Renal pelvis (tissue), 4 donors: ENCODE results near the gene CEP350. TPM values are rescaled to one million over a fixed set of nuclear protein-coding genes. Genes with fewer than 3 reads are reported as not detected.

ENCODE experiments used
- DNase-seq: peaks from one replicate; pipeline ENCODE4 v3.0.0-alpha.2; 2013
- polyA plus RNA-seq, 3 donors: library from polyadenylated mRNA; unstranded; fragments of 120-200 nt; gene quantifications; one replicate each; pipeline ENCODE4 v1.2.1, GENCODE V29; 2013; ENCODE audit not compliant: insufficient read length in 3 of 3

Gene CEP350
- polyA plus RNA-seq, 3 donors, result 26.8 to 32.3 (median 28.1) TPM

DNA sequence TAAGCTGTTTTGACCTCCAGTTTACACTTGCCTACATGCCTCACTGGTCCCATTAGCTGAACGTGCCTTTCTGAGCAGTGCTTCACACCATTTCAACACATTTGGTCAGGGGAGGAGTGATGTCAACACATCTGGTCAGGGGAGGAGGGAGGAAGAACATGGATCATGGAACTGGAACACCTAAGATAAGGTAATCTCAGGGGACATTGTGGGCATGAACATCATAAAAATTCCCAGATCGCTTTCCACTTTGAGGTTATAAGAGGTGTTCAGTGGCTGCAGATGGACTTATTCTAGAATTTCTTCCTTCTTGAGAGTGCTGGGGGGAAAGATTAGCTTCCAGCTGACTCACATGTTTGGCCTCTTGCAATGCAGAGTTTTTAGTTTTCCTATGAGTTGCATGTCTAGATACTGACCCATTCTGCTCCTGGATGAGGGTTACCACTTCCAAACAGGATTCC lies 202.1 kb downstream of the CEP350 start:
- no peak for DNase-seq

DNA sequence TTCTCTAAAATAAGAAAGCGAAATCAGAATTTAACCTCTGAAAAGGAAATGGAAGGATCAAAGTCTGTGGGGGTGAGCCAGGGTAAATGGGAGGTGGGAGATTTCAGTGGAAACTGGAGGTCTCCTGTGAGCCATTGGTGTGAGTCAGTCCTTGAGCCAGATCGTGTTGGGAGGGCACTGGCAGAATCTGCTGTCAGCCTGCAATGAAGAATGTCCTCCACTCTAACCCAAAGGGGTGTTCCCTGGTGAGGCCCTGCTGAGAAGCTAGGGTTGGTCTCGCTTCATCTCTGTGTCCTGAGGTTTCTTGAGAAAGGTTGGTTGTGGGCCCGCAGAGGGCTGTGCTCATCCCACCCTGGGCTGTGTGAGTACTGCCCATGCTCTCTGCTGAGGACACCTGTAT lies 202.5 kb downstream of the CEP350 start:
- DNase-seq, result no peak

DNA sequence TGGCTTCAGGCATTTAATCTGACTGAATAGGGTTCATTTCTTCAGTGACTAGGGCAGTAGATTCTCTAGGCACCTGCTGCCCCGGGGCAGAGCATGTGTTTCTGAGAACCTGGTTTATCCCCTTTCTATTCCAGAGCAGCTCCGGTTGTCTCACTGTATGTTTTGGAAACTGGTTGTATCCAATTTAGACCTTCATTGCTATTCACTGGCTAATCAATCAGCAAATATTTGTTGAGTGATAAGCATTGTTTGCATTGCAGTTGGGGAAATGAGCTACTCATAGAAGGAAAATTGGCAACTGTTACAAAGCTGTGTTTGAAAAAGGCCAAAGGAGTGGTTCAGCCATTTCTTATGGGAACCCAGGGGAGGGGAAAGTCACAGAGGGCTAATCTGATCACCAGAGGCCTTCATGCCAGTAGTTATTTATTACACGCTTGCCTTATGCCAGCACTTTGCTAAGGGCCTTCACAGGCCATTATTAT lies 203.0 kb downstream of the CEP350 start:
- DNase-seq, result no peak

DNA sequence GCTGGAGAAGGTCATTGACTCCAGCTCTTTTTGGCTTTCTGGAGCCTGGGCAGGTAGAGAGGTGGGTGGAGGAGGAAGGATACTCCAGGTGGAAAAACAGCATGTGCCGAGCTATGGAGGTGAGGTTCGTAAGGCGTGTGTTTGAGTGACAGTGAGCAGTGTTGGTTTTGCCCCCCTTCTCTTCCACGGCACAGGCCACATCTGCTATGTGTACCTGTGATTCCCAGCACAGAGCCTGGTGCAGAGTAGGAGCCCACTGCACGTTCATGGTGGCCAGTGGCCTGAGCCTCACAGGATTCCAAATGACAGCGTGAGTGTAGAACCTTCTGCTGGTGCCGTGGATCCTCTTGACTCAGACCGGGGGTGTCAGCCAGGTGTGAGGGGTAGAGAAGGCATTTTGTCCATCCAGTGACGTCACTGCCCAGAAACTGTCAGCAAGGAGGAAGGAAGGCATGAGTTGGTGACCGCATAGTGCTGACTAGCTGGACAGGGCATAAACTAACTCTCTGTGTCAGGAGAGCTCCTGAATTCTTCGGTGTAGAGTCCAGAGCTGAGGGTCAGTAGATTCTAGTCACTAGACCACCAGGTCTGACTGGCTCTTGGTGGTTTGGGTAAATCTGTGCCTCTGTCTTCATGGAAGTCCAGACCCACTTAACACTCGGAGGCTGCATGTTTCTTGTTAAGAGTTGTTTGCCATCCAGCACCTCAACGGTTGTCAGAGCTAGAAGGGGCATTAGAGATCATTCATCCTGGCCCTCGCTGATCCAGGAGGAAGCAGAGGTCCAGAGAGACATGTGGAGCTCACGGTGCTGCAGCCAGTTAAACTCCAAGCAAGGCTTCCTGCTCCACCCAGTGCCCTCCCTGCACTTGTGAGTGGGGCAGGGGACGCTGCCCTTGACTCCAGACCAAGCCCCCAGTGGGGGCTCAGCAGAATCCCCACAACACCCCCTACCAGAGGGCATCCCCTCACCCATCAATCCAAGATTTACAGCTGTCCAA lies 203.8 kb downstream of the CEP350 start:
- DNase-seq, result no peak

DNA sequence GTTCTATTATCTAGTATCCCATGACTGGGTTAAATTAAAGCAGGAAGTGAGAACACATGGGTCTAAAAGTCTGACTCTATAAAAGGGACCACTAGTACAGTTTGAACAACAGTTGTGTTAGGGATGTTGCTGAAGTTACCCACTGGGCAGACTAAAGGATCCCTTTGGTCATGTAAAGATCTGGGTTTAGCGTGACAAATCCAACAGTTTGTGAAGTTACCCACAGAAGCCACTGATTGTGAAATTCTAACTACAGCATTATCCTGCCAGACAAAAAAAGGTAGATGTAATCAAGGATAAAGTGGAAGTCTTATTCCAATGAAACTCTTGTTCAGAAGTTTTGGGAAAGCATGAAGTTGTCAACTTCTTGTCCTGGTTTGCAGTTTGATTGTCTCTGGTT lies 205.7 kb downstream of the CEP350 start:
- DNase-seq, result no peak

DNA sequence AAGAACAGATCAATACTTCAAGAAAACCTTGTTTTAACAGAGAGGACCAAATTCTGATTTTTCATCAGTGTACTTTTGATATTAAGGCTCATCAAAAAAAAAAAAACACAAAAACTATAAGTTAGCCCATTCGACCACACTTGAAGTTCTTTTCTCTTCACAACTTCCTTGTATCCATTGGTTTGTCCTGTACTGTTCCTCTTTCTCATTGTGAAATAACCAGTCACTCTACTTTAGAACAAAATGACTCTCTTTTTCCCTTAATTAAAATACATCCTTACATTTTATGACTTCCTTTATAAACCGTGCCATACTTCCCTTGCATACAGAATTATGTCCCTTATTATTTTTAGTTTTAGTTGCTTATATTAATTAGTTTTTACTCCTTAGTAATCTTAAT lies 208.4 kb downstream of the CEP350 start:
- no peak for DNase-seq

Other genes with a start within 250 kb of the CEP350 start
- 1 to 10 TPM in 1 of 3 donors, under 1 TPM in 2; 0.76 to 1.1 (median 0.99) TPM for gene FAM163A, start 211.5 kb upstream of the CEP350 start, polyA plus RNA-seq
- gene TOR1AIP2, start 77.0 kb upstream of the CEP350 start, polyA plus RNA-seq, result 10 to 100 TPM; 26.7 to 46.3 (median 36.9) TPM
- 10 to 100 TPM; 40.5 to 57.7 (median 43.7) TPM for gene TOR1AIP1, start 72.5 kb upstream of the CEP350 start, polyA plus RNA-seq
- gene QSOX1, start 200.1 kb downstream of the CEP350 start, polyA plus RNA-seq, result 10 to 100 TPM; 59.2 to 68.7 (median 67.7) TPM